Mesothelial cell of epicardium (in vitro differentiated cells): ENCODE results near the gene FBXO10. TPM values are rescaled to one million over a fixed set of nuclear protein-coding genes. Genes with fewer than 3 reads are reported as not detected.

Experiments used
- DNase-seq, 2 experiments: peaks; one replicate each; pipeline ENCODE4 v3.0.0; 2021; ENCODE audit warnings: low spot score in 2 of 2; ENCODE audit not compliant: unreplicated experiment in 2 of 2
- H3K27ac Mint-ChIP-seq: 2 replicates; pipeline ENCODE4 v1.8.0; 2021; ENCODE audit warnings: mixed read lengths
- H3K27me3 Mint-ChIP-seq: 2 replicates; pipeline ENCODE4 v1.8.0; 2021; ENCODE audit warnings: low read depth, mixed read lengths
- H3K36me3 Mint-ChIP-seq: 2 replicates; pipeline ENCODE4 v1.8.0; 2021; ENCODE audit warnings: mixed read lengths
- H3K4me1 Mint-ChIP-seq: 2 replicates; pipeline ENCODE4 v1.8.0; 2021; ENCODE audit warnings: mixed read lengths
- H3K4me3 Mint-ChIP-seq: 2 replicates; pipeline ENCODE4 v1.8.0; 2021; ENCODE audit warnings: mild to moderate bottlenecking, moderate library complexity, mixed read lengths
- H3K9me3 Mint-ChIP-seq: 2 replicates; pipeline ENCODE4 v1.8.0; 2021; ENCODE audit warnings: mixed read lengths
- total RNA-seq: library from RNA; stranded (reverse); gene quantifications from 3 replicates; pipeline ENCODE4 v1.2.1, GENCODE V29; 2021
- TF ChIP-seq, protein P1 (sequence below): fragments of 200-600 bp; sonication (generic); IDR thresholded peaks from one replicate; pipeline ENCODE4 v1.5.0; 2021; ENCODE audit warnings: antibody characterized with exemption; ENCODE audit not compliant: unreplicated experiment

FBXO10 gene
- total RNA-seq, 1 donor from 2014 or later, result 26.6 TPM

DNA sequence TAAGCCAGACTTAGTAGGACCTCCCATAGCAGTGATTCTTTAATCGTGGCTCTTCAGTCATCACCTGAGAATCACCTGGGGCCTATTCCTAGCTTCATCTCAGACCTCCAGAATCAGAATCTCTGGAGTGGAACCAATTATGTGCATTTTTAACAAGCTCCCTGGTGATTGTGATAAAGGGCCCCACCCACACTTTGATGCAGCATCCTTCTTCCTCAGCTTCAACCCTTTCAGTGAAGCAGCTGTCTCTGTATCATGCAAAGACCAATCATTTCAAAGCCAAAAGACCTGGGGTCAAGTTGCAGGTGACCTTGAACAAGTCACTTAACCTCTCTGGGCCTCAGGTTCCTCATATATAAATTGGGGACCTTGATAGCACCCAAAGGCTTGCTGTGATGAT, 17.1 kb downstream of the FBXO10 start:
- Mint-ChIP-seq H3K36me3 (peaks cover 21% of the 10 kb centered on the region), H3K4me1 (no peaks in the 10 kb centered on the region), H3K27ac (no peak overlapping the region), H3K4me3 (no peak overlapping the region), H3K9me3 (peaks cover 12% of the 10 kb centered on the region), H3K27me3 (no peaks in the 10 kb centered on the region)
- DNase-seq, result no peak
- TF ChIP-seq, protein P1, sequence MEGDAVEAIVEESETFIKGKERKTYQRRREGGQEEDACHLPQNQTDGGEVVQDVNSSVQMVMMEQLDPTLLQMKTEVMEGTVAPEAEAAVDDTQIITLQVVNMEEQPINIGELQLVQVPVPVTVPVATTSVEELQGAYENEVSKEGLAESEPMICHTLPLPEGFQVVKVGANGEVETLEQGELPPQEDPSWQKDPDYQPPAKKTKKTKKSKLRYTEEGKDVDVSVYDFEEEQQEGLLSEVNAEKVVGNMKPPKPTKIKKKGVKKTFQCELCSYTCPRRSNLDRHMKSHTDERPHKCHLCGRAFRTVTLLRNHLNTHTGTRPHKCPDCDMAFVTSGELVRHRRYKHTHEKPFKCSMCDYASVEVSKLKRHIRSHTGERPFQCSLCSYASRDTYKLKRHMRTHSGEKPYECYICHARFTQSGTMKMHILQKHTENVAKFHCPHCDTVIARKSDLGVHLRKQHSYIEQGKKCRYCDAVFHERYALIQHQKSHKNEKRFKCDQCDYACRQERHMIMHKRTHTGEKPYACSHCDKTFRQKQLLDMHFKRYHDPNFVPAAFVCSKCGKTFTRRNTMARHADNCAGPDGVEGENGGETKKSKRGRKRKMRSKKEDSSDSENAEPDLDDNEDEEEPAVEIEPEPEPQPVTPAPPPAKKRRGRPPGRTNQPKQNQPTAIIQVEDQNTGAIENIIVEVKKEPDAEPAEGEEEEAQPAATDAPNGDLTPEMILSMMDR, result no peak

DNA sequence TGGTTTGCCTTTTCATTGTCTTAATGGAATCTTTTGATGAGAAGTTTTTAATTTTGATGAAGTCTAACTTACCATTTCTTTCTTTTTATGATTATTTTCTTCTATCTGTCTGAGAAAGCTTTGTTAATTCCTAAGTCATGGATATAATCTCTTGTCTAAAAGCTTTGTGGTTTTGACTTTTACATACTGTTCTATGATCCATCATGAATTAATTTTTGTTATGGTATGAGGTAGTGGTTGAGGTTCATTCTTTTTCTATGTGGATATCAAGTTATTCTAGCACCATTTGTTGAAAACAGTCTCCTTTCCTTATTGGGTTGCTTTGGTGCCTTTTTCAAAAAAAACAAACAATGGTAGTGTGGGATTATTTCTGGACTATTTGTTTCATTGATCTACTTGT, 20.4 kb downstream of the FBXO10 start:
- Mint-ChIP-seq H3K9me3 (peaks cover 4% of the 10 kb centered on the region), H3K36me3 (peaks cover 9% of the 10 kb centered on the region), H3K27ac (no peak overlapping the region)

DNA sequence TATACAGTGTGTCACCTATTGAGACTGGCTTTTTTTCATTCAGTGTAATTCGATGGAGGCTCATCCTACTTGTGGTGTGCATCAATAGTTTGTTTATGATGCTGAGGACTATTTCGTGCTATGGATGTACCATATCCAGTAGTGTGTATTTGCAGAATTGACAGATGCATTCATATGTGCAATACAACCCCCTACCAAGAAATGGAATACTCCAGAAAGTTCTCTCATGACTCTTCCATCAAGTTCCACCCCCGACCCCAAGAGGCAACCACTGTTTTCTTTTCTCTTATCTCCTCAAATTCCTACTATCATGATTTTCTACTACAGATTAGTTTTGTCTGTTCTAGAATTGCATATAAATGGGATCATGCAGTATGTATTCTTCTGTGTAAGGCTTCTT, 21.9 kb downstream of the FBXO10 start:
- H3K9me3 Mint-ChIP-seq, result peaks cover 4% of the 10 kb centered on the region
- H3K36me3 Mint-ChIP-seq, result peaks cover 9% of the 10 kb centered on the region
- no peaks in the 10 kb centered on the region for H3K27me3 Mint-ChIP-seq
- no peak overlapping the region for H3K4me3 Mint-ChIP-seq
- DNase-seq, result no peak
- TF ChIP-seq, protein P1, result no peak
- H3K4me1 Mint-ChIP-seq, result no peaks in the 10 kb centered on the region
- no peak overlapping the region for H3K27ac Mint-ChIP-seq

More for the DNA sequence above, 20.4 kb downstream of the FBXO10 start:
- TF ChIP-seq, protein P1, result no peak
- no peak overlapping the region for H3K4me3 Mint-ChIP-seq
- no peaks in the 10 kb centered on the region for H3K27me3 Mint-ChIP-seq
- no peaks in the 10 kb centered on the region for H3K4me1 Mint-ChIP-seq
- DNase-seq, result no peak

DNA sequence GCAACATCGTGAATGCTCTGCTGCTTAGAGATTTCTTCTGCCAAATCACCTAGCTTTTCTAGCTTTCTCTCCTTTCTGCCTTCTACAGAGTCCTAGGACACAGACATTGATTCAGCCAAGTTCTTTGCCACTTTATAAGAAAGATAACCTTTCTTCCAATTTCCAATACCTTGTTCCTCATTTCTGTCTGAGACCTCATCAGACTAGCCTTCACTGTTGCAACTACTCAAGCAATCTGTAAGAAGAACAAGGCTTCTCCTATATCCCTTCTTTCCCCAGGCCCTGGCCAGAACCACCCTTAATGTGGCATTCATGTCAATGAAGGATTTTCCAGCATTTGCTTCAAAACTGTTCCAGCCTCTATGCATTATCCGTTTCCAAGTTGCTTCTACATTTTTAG, 24.3 kb downstream of the FBXO10 start:
- Mint-ChIP-seq H3K27ac (no peak overlapping the region), H3K27me3 (no peaks in the 10 kb centered on the region), H3K9me3 (no peaks in the 10 kb centered on the region), H3K36me3 (peaks cover 8% of the 10 kb centered on the region), H3K4me3 (no peak overlapping the region), H3K4me1 (no peaks in the 10 kb centered on the region)
- TF ChIP-seq, protein P1, result no peak
- DNase-seq, result no peak

DNA sequence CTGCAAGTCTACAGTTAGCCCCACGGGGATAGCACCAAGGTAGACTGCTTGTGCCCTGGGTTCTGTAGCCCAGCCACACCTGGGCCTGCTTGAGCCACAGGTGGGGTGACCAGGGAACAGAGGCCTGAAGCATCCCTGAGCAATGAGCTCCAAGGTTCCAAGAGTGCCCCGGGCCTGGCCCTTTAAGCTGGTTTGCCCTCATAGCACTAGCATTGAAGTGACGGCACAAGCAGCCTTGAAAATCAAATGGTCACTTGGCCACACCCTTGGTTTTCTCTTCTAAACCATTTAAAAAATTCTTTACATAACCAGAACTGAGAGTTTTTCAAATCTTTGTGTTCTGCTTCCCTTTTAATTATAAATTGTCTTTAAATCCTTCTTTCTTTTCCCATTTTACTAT, 24.7 kb downstream of the FBXO10 start:
- no peaks in the 10 kb centered on the region for H3K4me1 Mint-ChIP-seq
- no peaks in the 10 kb centered on the region for H3K9me3 Mint-ChIP-seq
- H3K27ac Mint-ChIP-seq, result no peak overlapping the region
- no peaks in the 10 kb centered on the region for H3K27me3 Mint-ChIP-seq
- TF ChIP-seq, protein P1, result no peak
- H3K36me3 Mint-ChIP-seq, result peaks cover 6% of the 10 kb centered on the region
- no peak for DNase-seq
- H3K4me3 Mint-ChIP-seq, result no peak overlapping the region

DNA sequence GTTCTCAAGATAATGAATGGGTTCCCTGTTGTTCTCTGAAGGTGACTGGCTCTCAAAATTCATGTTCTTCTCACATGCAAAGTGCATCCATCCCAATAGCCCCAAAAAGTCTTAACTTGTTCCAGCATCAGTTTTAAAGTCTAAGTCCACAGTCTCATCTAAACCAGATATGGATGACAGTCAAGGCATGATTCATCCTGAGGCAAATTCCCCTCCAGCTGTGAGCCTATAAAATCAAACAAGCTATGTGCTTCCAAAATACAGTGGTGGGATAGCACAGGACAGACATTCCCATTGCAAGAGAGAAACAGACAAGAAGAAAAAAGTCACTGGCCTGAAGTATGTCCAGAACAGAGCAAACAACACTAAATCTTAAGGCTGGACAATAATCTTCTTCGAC, 25.4 kb downstream of the FBXO10 start:
- TF ChIP-seq, protein P1, result no peak
- no peak for DNase-seq
- no peaks in the 10 kb centered on the region for H3K27me3 Mint-ChIP-seq
- H3K4me1 Mint-ChIP-seq, result no peaks in the 10 kb centered on the region
- H3K4me3 Mint-ChIP-seq, result no peak overlapping the region
- H3K9me3 Mint-ChIP-seq, result no peaks in the 10 kb centered on the region
- peaks cover 5% of the 10 kb centered on the region for H3K36me3 Mint-ChIP-seq
- H3K27ac Mint-ChIP-seq, result no peak overlapping the region
